ENCODE results near the gene HS3ST1. TPM values are rescaled to one million over a fixed set of nuclear protein-coding genes. Genes with fewer than 3 reads are reported as not detected.

Gene HS3ST1
- total RNA-seq, 1 experiment from 2014 or later = 134 TPM

DNA sequence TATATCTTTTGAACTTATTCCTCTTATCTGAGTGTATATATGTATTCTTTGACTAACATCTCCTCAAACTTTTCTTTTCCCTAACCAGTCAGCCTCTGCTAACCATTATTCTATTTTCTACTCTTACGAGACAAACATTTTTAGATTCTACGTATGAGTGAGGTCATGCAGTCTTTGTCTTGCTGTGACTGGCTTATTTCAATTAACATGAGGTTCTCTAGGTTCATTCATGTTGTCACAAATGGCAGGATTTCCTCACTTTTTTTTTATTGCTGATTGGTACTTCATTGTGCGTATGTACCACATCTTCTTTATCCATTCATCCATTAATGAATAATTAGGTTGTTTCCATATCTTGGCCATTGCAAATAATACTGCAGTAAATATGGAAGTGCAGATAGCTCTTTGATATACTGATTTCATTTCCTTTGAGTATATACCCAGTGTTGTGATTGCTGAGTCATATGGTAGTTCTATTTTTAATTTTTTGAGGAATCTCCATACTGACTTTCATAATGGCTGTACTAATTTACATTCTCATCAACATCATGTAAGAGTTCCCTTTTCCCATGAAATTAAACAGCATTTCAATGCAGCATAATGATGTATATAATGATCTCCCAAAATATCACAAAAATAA, 80.1 kb downstream of the HS3ST1 start:
- Histone ChIP-seq H3K9me2 (ENCODE audit: insufficient read depth) (no peaks in the 10 kb centered on the region), H3K79me2 (ENCODE audit: insufficient read depth, low read length) (no peaks in the 10 kb centered on the region), H3K9ac (ENCODE audit: low read length) (no peak overlapping the region), H3K27me3 (ENCODE audit: insufficient read depth, low read length) (no peaks in the 10 kb centered on the region), H3K36me3 (ENCODE audit: control insufficient read depth in 1 of 2, insufficient read depth in 2 of 2, low read length in 2 of 2) (no peaks in the 10 kb centered on the region), H2AFZ (ENCODE audit: low read depth, low read length, poor library complexity, severe bottlenecking) (no peak overlapping the region), H3K4me3 (replicated peaks in 1 of 2; ENCODE audit: low read depth in 1 of 2, low read length in 2 of 2) (no peak overlapping the region), H3K4me1 (ENCODE audit: control insufficient read depth in 1 of 2, insufficient read depth in 2 of 2, low read length in 2 of 2) (no peaks in the 10 kb centered on the region), H4K20me1 (ENCODE audit: insufficient read depth) (no peaks in the 10 kb centered on the region), H3K9me3 (ENCODE audit: control insufficient read depth in 1 of 2, insufficient read depth in 1 of 2, low read depth in 1 of 2, low read length in 2 of 2) (no peaks in the 10 kb centered on the region), H3K4me2 (ENCODE audit: low read length) (no peak overlapping the region), H3K27ac (ENCODE audit: low read depth, low read length) (no peak overlapping the region)
- ATAC-seq (no peak), DNase-seq (ENCODE audit: low read depth, low spot score) (no peak)
- ChIA-PET RAD21 (ENCODE audit: low non-redundant PET in 1 of 2, low total read pairs in 2 of 2, uncharacterized antibody in 2 of 2, unreplicated experiment in 2 of 2) (no interaction called here), POLR2A (no interaction called here), CTCF (no interaction called here)
- BruUV-seq (replicated peaks) = no TSS peak
- TF ChIP-seq, protein P1, sequence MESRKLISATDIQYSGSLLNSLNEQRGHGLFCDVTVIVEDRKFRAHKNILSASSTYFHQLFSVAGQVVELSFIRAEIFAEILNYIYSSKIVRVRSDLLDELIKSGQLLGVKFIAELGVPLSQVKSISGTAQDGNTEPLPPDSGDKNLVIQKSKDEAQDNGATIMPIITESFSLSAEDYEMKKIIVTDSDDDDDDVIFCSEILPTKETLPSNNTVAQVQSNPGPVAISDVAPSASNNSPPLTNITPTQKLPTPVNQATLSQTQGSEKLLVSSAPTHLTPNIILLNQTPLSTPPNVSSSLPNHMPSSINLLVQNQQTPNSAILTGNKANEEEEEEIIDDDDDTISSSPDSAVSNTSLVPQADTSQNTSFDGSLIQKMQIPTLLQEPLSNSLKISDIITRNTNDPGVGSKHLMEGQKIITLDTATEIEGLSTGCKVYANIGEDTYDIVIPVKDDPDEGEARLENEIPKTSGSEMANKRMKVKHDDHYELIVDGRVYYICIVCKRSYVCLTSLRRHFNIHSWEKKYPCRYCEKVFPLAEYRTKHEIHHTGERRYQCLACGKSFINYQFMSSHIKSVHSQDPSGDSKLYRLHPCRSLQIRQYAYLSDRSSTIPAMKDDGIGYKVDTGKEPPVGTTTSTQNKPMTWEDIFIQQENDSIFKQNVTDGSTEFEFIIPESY (IDR thresholded peaks at IDR 0.05; ENCODE audit: extremely low read depth, insufficient replicate concordance, low read length) = no peak
- TF ChIP-seq RAD21 (IDR thresholded peaks at IDR 0.05; ENCODE audit: low read depth) = no peak
- intact Hi-C loops (cut with micrococcal nuclease) = no loop called here

DNA sequence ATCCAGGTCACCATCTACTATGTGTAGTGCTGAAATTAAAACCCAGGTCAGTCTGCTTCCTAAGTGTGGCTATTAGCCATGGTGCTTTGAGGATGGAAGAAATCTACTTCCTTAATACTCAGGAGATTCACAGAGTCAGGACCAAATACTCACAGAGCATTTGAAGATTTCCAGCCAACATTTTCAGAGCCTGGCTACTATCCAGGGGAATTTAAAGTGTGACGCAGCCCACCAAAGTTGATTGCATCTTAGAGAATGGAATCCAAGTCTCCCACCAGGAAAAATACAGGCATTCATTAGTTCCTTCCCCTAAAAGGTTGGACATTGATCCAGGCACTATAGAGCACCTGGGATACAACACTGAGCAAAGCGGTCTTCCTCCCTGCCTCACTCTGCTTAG, 83.8 kb downstream of the HS3ST1 start:
- RAD21 ChIA-PET (ENCODE audit: low non-redundant PET in 1 of 2, low total read pairs in 2 of 2, uncharacterized antibody in 2 of 2, unreplicated experiment in 2 of 2) = no interaction called here
- H3K9me3 ChIP-seq (ENCODE audit: control insufficient read depth in 1 of 2, insufficient read depth in 1 of 2, low read depth in 1 of 2, low read length in 2 of 2) = no peaks in the 10 kb centered on the region
- DNase-seq (ENCODE audit: low read depth, low spot score) = no peak
- intact Hi-C loops (cut with micrococcal nuclease) = no loop called here
- H2AFZ ChIP-seq (ENCODE audit: low read depth, low read length, poor library complexity, severe bottlenecking) = no peak overlapping the region
- no peaks in the 10 kb centered on the region for H4K20me1 ChIP-seq (ENCODE audit: insufficient read depth)
- no peak for ATAC-seq
- H3K9ac ChIP-seq (ENCODE audit: low read length) = no peak overlapping the region
- CTCF ChIA-PET = no interaction called here
- H3K4me1 ChIP-seq (ENCODE audit: control insufficient read depth in 1 of 2, insufficient read depth in 2 of 2, low read length in 2 of 2) = no peaks in the 10 kb centered on the region
- no peaks in the 10 kb centered on the region for H3K79me2 ChIP-seq (ENCODE audit: insufficient read depth, low read length)
- BruUV-seq (replicated peaks) = no TSS peak
- no peak overlapping the region for H3K4me2 ChIP-seq (ENCODE audit: low read length)
- POLR2A ChIA-PET = no interaction called here
- no peak overlapping the region for H3K4me3 ChIP-seq (replicated peaks in 1 of 2; ENCODE audit: low read depth in 1 of 2, low read length in 2 of 2)
- H3K27ac ChIP-seq (ENCODE audit: low read depth, low read length) = no peak overlapping the region
- H3K27me3 ChIP-seq (ENCODE audit: insufficient read depth, low read length) = no peaks in the 10 kb centered on the region
- no peaks in the 10 kb centered on the region for H3K9me2 ChIP-seq (ENCODE audit: insufficient read depth)
- no peaks in the 10 kb centered on the region for H3K36me3 ChIP-seq (ENCODE audit: control insufficient read depth in 1 of 2, insufficient read depth in 2 of 2, low read length in 2 of 2)
- TF ChIP-seq, protein P1 (IDR thresholded peaks at IDR 0.05; ENCODE audit: extremely low read depth, insufficient replicate concordance, low read length) = no peak
- no peak for TF ChIP-seq ZNF274 (IDR thresholded peaks at IDR 0.05; ENCODE audit: low read depth, low read length)
- TF ChIP-seq, protein P2, sequence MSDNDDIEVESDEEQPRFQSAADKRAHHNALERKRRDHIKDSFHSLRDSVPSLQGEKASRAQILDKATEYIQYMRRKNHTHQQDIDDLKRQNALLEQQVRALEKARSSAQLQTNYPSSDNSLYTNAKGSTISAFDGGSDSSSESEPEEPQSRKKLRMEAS (IDR thresholded peaks at IDR 0.05) = no peak
- TF ChIP-seq ZFX (IDR thresholded peaks at IDR 0.05) = no peak
- TF ChIP-seq JUND (IDR thresholded peaks at IDR 0.05) = no peak
- no peak for TF ChIP-seq ELF1 (IDR thresholded peaks at IDR 0.05; ENCODE audit: borderline replicate concordance, low read depth)
- TF ChIP-seq, protein P3, sequence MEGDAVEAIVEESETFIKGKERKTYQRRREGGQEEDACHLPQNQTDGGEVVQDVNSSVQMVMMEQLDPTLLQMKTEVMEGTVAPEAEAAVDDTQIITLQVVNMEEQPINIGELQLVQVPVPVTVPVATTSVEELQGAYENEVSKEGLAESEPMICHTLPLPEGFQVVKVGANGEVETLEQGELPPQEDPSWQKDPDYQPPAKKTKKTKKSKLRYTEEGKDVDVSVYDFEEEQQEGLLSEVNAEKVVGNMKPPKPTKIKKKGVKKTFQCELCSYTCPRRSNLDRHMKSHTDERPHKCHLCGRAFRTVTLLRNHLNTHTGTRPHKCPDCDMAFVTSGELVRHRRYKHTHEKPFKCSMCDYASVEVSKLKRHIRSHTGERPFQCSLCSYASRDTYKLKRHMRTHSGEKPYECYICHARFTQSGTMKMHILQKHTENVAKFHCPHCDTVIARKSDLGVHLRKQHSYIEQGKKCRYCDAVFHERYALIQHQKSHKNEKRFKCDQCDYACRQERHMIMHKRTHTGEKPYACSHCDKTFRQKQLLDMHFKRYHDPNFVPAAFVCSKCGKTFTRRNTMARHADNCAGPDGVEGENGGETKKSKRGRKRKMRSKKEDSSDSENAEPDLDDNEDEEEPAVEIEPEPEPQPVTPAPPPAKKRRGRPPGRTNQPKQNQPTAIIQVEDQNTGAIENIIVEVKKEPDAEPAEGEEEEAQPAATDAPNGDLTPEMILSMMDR (IDR thresholded peaks at IDR 0.05 in 2 of 3, conservative IDR thresholded peaks at IDR 0.05 in 1 of 3; ENCODE audit: borderline replicate concordance in 1 of 3, insufficient read depth in 1 of 3, low read depth in 2 of 3, low read length in 2 of 3) = no peak
- TF ChIP-seq RAD21 (IDR thresholded peaks at IDR 0.05; ENCODE audit: low read depth) = no peak
- no peak for TF ChIP-seq POLR2AphosphoS5 (IDR thresholded peaks at IDR 0.05; ENCODE audit: low read depth, low read length)

Data from HCT116 (cell line).